Measurements from ENCODE around the gene CST4. TPM values are rescaled to one million over a fixed set of nuclear protein-coding genes. Genes with fewer than 3 reads are reported as not detected.
"Not testable (repeated sequence)": the region's sequence is repeated elsewhere in the genome, so short reads cannot be mapped to it uniquely, and the experiment has no call there.

CST4 gene
- total RNA-seq, 1 donor, result not detected

DNA sequence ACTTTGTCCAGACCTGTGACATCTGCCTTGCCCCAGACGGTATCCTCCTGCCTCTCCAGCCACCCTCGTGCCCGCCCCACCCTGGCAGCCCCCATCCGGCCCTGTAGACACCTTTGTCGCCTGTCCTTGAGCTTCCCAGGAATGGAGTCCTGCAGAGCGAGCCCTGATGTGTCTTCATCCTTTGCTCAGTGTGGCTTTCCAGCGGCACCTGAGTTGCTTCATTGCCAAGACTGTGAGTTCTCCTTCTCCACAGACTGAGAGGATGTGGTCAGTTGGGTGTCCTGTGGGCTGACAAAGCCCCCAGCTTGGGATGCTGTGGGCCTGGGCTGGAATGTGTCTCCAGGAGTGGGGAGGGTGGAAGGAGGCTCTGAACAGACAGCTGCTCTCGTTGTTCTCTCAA is 1.7 kb upstream of the CST4 start:
- DNase-seq (ENCODE audit: low read depth in 2 of 3, low spot score in 2 of 3), result no peak

DNA sequence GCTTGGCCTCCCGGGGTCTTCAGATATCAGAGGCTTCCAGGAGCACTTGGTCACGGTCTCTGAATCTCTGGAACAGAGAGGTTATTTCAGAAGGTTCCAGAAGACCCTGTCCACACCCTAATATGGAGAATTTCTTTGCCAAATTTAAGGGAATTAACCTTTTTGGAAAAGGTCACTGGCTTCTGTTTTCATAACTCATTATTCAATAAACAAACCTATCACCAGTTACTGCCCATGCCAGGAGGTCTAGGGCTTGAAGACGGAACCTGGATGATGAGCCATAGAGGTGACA is 507 bp upstream of the CST4 start:
- DNase-seq (ENCODE audit: low read depth in 2 of 3, low spot score in 2 of 3), result no peak

DNA sequence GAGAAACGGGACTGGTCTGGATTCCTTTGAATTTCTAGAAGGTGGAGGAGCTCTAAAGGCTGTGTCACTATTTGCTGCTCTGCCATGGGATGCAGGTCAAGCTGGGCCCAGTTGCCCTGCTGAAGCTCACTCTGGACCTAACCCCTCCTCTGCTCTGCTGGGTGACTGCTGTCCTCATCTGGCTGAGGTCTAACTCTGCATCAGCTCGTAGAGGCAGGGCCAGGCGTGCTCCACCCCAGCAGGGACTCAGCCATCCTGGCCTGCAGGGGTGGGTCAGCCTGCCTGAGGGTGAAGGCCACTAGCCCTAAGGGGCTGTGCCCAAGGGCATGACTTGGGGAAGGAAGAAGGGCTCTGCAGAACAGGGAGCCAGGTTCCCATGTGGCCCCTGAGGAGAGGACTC is 852 bp downstream of the CST4 start:
- no peak for DNase-seq (ENCODE audit: low read depth in 2 of 3, low spot score in 2 of 3)

DNA sequence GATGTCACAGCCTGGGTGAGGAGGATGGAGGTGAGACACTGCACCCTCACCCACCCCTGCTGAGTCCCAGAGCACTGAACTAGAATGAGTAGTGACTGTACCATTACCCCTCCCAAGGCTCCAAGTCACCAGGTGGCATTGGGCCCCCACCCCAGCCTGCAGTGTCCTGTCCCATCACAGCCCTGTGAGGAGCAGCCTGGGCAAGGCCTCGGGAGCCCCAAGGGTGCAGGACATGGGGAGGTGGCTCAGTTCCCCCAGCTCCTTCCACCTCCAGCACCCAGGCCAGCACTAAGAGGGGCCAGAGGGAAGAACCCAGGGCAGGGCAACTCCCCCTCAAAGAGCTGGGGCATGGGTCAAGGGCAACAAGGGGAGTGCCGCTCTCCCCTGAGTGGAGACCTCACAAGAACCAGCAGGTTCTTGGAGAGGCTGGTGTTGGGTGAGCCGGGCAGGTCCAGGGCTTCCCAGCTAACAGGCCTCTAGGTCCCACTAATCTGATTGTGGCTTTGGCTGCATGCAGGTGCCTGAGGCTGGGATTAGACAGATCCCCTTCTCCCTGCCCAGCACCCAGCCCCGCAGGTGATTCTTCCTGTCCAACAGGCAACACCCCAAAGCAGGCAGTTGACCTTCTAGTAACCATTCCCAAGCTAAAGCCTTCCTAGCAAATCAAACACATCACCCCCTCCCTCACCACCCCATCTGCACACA is 2.6 kb downstream of the CST4 start:
- no peak for DNase-seq (ENCODE audit: low read depth in 2 of 3, low spot score in 2 of 3)

DNA sequence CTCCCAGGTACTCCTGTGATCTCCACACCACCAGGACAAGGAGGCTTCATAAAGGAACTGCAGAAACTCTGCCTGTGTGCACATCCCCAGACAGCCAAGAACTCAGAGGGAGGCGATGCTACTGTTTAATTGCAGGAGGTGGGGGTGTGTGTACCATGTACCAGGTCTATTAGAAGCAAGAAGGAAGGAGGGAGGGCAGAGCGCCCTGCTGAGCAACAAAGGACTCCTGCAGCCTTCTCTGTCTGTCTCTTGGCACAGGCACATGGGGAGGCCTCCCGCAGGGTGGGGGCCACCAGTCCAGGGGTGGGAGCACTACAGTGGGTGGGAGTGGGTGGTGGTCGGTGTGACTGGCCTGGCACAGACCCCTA is 3.3 kb downstream of the CST4 start:
- DNase-seq (ENCODE audit: low read depth in 2 of 3, low spot score in 2 of 3), result not testable (repeated sequence)

DNA sequence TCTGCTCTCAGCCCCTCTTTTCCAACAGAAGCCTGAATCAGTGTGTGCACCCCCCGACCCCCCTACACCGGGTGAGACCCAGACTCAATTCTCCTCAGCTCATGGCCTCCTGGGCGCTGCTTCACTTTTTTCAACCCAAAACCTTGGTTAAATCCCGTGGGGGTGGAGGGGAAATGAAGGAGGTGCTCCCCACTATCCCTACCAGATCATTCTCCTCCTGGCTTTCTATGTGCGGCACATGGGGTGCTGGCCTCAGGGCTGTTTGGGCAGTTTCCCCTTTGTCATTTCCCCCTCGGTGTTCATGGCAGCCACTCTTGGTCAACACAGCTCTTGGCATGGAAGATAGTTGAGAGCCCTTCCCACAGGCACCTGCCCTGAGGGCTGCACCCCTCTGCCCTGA is 4.6 kb downstream of the CST4 start:
- no peak for DNase-seq (ENCODE audit: low read depth in 2 of 3, low spot score in 2 of 3)

DNA sequence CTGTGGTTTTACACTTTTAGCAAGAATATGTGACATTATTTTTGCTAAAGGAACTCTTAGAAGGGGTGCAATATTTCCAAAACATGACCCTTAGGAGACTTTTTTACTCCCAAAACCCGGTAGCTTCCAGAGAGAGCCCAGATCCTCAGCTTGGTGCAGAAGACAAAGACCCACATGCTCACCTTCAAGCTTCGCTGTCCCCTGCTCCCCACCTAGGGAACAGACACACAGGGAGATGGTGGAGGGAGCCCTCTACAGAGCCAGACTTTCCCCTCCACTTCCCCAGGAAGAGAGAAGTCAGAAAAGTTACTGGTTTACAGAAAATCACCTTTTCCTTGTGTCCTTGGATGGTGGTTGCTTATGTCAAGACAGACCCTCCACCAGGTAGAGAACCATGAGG is 5.0 kb downstream of the CST4 start:
- no peak for DNase-seq (ENCODE audit: low read depth in 2 of 3, low spot score in 2 of 3)

DNA sequence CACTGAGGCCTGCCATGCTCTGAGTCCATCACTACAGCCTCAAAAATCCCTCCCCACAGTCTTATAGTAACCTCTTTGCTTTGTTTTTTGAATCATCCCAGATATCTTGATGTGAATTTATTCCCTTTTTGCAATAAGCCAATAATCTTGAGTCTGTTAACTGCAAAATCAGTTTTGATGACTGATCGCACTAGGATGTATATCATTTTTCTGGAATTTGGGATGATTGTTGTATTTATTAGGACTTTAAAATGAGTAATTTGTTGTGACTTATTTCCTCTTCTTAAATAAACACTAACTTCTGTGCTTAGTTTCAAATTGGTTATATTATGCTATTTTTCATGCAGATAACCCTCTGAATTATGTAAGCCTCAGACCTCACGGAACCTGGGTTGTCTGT is 5.6 kb downstream of the CST4 start:
- no peak for DNase-seq (ENCODE audit: low read depth in 2 of 3, low spot score in 2 of 3)

DNA sequence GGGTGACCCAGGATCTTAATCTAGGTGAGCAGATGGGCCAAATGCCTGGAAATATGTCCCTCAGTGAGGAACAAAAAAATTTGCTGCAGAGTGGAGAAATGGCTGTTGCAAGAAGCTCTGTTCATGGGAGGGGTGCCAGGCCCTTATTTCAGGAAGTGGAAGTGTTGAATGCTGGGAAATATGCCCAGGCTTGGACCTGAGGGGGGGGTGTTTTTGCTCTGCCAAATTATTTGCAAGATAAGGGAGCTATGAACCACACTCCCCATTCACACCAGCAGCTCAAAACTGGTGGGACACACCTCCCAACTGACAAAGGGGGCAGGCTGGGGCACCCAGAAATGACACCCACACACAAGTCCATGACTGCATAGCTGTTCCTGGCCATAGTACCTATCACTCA is 8.7 kb downstream of the CST4 start:
- no peak for DNase-seq (ENCODE audit: low read depth in 2 of 3, low spot score in 2 of 3)

DNA sequence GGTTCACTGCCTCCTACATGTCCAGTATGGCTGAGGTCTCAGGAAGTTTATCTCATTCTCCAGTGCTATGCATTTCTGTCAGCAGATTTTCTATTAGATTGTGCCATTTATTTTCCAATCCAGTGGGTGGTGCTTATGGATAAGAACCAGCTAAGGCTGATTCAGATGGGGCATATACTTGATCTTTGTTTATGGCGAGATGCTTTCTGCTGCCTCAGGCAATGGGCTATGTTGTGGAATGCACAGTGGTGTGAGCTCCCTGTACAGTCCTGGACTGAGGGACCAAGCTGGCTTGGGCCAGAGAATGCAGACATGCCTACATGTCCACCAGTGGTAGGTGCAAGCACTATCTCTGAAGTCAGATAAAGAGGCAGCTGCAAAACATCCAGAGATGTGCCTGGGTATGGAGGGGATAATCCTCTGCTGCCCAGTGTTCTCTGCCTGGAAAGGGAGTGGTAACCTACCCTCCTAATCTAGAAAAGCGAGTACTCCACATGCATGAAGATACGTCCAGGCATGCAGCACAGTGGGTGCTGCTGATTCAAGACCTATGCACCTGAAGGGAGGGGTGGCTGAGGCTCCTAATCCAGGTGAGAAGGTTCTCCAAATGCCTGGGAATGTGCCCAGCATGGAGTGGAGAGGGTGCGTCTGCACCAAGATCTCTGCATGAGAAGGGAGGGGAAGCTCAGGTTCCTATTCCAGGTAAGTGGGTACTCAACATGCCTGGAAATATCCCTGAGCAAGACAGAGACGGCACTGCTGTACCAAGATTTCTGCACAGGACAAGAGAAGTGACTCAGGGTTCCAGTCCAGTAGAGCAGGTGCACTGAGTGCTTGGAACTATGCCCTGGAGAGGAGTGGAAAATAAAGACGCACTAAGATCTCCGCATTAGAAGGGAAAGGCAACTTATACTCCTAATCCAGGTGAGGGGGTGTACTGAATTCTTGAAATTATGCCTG is 9.4 kb downstream of the CST4 start:
- DNase-seq (ENCODE audit: low read depth in 2 of 3, low spot score in 2 of 3), result no peak

DNA sequence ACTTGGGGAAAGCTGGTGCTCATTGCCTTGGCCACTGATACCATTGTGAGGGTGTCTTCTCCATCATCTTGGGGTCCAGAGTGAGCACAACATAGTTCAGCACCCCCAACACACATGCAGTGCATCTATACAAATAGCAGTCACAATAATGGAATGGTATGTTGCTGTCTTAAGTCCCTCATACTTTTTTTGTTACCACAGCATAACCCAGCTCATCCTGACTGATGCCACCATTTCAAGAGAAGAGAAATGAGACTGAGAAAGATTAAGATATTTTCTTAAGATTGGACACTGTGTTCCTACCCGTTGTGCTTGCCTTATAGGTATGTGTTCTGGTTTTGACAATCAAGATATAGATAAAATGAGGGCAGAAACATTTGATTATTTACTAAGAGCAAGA is 15.6 kb downstream of the CST4 start:
- no peak for DNase-seq (ENCODE audit: low read depth in 2 of 3, low spot score in 2 of 3)

DNA sequence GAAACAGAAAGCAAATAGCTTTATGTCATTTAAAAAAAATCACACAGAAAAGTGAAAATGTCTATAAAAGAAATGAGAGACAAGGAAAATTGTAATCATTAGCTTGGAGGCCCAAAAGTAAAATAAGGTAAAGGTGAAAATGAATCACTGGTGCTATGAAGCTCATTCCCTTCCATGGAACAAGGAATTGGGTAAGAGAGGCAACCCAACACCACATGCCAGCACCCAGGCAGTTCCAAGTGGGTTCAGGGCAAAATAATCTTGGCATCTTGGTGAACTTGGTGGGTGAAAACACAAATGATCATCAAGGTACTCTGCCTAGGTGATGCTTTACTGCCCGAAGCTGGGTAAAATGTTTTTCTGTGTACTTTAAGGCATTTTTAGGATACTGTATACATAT is 16.7 kb downstream of the CST4 start:
- no peak for DNase-seq (ENCODE audit: low read depth in 2 of 3, low spot score in 2 of 3)

DNA sequence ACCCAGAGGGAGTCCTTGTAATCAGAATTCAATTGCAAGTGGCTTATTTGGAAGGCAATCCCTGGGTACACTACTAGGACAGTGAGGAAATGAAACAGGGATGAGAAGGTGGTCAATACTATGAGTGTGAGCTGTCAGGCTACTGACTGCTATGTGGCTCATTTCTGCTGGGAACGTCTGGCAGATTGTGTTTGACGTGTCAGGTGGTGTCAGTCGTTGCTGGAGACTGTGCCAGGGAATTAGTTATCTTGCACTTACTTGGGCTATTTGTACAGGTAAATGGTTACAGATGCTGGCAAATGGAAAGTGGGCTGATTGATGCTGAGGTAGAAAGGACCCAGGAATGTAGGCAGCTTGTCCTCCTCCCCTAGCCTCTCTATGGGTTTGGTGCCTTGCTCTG is 17.4 kb downstream of the CST4 start:
- no peak for DNase-seq (ENCODE audit: low read depth in 2 of 3, low spot score in 2 of 3)

DNA sequence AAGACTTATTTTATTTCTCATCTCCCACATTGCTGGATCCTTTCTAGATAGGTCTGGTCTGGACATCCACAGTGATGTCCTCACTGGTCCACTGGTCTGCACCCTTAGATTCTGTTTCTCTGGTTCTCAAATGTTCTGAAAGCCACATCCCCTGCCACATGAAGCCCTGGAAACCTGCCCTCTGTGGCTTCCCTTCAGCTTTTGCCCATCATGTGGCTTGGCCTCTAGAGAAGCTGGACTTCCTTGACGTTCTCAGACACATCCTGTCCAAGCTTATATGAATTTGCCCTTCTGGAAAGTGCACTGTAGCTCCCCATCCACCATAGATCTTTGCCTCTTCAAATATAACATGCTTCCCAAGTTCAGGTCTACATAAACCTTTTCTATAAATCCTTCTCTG is 18.5 kb downstream of the CST4 start:
- DNase-seq (ENCODE audit: low read depth in 2 of 3, low spot score in 2 of 3), result no peak

DNA sequence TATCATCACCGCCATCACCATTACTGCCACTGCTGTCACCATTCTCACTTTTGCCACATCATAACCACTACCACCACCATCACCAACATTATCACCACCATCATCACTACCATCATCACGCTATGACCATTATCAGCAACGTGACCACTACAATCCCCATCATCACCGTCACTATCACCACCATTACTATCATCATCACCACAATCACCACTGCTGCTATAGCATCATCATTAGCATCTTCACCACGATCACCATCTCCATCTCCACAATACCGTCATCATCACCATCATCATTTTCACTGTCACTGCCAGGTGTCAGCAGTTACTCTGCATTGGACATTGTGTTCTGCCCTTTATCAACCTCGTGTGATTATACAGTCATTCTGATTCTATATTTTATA is 19.0 kb downstream of the CST4 start:
- no peak for DNase-seq (ENCODE audit: low read depth in 2 of 3, low spot score in 2 of 3)

DNA sequence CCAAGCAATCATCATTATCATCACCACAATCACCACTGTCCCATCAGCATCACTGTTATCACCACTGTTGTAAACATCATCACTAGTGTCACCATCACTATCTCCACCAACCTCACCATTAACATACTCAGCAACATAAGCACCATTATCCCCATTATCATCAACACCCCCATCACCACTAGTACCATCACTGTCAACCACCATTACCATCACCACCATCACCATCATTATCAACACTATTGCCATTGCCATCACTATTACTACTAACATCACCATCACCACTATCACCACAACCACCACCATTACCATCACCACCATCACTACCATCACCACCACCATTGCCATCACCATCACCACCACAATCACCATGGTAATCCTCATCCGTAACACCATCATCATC is 19.5 kb downstream of the CST4 start:
- DNase-seq (ENCODE audit: low read depth in 2 of 3, low spot score in 2 of 3), result no peak

DNA sequence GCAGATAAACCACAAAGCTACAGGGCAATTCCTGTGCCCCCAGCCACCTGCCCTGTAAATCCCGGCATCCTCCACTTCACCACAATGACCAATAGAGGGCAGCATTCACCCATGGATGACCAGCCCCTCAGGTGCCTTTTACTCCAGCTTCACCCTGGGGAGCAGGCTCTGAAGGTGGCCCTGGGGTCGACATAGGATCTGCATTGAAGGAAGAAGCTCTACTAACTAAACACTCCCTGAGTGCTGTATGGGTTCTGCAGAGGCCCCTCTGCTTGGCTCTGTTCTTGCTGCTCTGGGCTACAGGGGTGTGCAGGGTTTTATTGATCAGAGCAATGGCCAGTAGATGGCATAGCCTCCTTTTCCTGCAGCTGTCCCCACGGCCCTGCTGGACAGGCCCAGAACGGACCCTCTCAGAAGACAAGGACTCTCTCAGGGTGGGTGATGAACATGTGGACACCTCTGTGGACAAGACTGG is 20.3 kb downstream of the CST4 start:
- DNase-seq (ENCODE audit: low read depth in 2 of 3, low spot score in 2 of 3), result peak in 2 of 3 donors; percentile 47 to 76

DNA sequence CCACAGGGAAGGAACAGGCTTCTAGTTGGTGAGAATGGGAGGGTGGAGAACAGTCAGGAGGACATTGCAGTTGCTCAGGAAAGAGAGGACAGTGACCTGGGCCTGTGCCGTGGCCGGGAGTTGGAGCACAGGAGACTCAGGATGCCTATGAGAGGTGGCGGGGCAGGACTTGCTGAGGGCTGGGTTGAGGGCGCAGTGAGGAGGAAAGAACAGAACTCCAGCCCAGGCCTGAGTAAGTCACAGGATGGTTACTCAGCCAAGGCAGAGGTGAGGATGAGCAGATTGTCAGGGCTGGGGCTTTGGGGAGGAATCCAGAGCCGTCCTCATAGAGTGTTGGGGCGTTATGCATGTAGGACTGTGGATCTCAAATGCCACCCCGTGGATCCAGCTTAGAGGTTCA is 21.2 kb downstream of the CST4 start:
- DNase-seq (ENCODE audit: low read depth in 2 of 3, low spot score in 2 of 3), result no peak

DNA sequence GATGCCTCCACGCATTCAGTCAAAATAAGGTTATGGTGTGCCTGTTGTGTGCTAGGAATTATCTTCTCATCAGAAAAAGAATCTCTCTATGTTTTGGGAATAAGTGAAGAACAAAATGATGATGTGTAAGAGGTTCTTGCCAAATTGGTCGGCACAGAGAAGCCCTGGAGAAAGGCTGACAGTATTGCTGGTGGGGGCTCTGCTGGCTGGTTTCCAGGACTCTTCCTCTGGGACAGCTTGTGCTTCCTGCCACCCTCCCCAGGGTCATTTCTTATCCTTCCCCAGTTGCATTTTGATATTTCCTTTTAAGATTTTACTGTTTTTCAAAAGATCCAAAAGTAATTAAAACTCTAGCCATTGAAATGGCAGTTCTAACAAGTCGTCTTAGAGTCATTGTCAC is 22.1 kb downstream of the CST4 start:
- no peak for DNase-seq (ENCODE audit: low read depth in 2 of 3, low spot score in 2 of 3)

DNA sequence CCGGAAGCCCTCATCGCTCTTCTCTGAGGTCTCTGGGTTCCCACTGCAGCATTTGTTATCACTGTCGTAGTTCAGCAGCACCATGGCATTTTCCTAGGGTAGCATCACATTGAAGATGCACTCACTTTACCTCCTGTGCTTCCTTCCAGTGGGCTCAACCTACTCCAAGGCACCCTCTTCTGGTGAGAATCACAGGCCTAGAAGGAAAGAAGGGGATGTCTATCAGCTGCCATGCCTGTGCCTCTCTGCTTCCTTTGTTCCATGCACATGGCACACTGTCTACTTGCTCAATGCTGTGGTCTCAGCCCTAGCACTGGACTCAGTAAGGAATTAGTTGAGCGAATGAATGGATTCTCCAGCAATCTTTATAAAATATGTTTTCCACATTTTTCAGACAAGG is 22.6 kb downstream of the CST4 start:
- no peak for DNase-seq (ENCODE audit: low read depth in 2 of 3, low spot score in 2 of 3)

DNA sequence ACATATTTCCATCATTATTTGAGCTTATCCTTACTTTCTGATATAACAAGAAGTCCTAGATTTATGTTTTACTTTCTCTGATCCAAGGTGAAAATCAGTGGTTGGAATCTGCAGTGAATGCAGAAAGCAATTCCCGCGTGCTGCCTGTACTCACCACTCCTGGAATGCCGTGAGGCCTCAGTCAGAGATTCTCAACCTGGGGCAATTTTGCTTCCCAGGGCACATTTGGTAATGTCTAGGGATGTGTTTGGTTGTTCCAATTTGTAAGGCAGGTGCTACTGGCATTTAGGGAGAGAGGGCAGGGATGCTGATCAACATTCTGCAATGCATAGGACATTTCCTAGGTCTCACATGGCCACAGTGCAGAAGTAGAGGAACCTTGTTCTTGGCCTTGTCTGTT is 23.9 kb downstream of the CST4 start:
- no peak for DNase-seq (ENCODE audit: low read depth in 2 of 3, low spot score in 2 of 3)

DNA sequence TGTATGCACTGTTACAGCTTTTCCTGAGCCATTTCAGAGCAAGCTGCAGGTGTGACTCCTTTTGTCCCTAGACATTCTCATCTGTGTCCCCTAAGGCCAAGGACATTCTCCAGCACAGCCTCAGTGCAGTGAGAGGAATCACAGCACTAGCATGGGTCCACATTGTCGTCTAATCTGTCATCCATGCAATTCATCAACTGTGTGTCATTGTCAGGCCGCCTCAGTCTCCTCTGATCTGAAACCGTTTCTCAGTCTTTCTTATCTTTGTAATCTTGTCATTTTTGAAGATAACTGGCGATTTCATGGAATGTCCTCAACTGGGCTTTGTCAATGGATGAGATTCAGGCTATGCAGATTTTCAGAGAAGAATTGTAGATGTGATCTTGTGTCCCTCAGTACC is 24.8 kb downstream of the CST4 start:
- DNase-seq (ENCODE audit: low read depth in 2 of 3, low spot score in 2 of 3), result not testable (repeated sequence)

Data from hematopoietic multipotent progenitor cell (in vitro differentiated cells).